GM12873 (cell line): ENCODE measurements around the gene LYRM2.

Experiments
- TF ChIP-seq, protein P1 (sequence below): IDR thresholded peaks from 2 replicates; pipeline ENCODE4 v1.5.1; 2012; ENCODE audit warnings: low read depth, mild to moderate bottlenecking, moderate library complexity, low read length, control low read depth; ENCODE audit not compliant: insufficient read depth; ENCODE audit errors: missing control alignments

The LYRM2 gene

GRCh38 chr6:89566930-89567629 lies 71.5 kb downstream of the LYRM2 start:
- TF ChIP-seq, protein P1, sequence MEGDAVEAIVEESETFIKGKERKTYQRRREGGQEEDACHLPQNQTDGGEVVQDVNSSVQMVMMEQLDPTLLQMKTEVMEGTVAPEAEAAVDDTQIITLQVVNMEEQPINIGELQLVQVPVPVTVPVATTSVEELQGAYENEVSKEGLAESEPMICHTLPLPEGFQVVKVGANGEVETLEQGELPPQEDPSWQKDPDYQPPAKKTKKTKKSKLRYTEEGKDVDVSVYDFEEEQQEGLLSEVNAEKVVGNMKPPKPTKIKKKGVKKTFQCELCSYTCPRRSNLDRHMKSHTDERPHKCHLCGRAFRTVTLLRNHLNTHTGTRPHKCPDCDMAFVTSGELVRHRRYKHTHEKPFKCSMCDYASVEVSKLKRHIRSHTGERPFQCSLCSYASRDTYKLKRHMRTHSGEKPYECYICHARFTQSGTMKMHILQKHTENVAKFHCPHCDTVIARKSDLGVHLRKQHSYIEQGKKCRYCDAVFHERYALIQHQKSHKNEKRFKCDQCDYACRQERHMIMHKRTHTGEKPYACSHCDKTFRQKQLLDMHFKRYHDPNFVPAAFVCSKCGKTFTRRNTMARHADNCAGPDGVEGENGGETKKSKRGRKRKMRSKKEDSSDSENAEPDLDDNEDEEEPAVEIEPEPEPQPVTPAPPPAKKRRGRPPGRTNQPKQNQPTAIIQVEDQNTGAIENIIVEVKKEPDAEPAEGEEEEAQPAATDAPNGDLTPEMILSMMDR: no peak

DNA sequence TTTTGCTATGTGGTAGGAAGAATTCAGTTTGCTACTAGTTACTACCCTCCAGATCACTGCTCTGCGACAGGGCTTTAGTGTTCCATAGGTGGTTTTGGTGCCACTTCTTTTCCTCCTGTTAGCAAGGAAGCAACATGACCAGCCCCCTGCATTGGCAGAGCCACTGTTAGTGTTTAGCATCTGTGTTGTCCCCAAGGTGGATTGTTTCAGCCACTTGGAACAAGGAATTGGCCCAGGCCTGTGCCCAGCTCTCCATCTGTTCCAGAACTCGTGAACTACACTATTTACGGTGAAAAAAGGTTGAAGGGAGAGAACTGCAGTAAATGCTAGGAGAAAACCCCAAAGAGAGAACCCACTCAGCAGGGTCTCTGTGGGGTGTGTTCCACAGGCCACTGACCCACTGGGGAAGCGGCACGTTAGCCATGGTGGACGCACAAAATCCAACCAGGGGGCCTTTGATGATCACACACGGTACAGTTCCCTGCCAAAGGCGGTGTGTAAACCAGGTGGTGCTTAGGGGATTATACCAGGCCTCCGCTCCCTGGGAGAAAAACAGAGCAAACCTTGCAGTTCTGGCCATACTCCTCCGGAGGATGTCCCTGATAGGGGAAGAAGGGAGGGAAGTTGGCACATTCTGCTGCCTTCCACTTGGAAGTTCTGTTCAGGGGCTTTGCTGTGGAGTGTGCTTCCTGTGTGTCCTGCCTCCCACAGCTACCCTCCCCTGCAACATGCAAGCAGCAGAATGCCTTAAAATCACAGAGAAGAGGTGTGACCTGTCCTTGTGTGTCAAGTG lies 72.3 kb downstream of the LYRM2 start:
- TF ChIP-seq, protein P1: no peak

DNA sequence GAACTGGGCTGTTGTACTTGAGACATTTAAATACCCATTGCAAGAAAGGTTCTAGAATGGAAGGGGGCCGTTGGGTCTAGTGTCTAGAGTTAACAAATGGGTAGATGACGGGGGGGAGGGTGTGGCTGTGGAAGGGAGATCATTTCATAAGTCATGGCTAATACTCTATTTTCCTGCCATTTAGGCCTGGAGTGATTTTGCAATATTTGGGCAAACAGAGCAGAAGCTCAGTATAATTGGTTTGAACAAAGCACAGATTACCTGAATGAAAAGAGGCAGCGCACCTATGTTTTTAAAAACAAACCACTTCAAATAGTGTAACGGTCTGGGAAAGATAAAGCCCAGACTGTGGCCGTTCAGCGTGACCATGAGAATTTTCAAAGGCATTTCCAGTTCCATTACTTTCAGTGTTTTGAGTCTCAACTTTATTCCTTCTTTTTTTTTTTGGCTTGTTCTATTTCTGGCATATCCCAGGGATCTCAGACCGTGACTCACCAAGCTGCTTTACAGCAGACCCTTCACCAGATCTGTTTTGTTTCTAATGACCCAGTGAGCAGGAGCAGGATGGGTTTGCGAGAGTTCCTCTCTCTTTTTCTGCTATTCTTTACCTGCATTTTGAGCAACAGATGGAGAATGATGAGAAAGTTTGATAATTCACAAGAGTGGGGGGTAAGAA lies 73.7 kb downstream of the LYRM2 start:
- TF ChIP-seq, protein P1: no peak

DNA sequence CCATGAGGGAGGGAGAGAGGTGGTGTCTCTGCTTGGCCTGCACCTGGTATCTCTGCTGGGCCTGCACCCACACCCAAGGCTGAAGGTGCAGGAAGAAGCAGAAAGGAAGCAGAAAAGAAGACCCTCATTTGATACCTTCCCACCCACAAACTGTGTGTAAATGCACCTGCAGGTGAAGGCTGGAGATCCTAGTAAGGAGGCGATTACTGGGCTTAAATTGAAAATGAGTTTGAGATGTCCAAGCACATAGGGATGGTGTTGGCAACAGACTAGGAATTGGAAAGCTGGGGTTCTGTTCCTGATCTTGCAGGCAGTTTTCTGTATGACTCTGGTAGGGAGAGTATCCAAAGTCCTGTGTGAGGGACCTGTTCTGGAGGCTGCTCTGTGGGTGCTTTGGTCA lies 74.7 kb downstream of the LYRM2 start:
- TF ChIP-seq, protein P1: no peak

DNA sequence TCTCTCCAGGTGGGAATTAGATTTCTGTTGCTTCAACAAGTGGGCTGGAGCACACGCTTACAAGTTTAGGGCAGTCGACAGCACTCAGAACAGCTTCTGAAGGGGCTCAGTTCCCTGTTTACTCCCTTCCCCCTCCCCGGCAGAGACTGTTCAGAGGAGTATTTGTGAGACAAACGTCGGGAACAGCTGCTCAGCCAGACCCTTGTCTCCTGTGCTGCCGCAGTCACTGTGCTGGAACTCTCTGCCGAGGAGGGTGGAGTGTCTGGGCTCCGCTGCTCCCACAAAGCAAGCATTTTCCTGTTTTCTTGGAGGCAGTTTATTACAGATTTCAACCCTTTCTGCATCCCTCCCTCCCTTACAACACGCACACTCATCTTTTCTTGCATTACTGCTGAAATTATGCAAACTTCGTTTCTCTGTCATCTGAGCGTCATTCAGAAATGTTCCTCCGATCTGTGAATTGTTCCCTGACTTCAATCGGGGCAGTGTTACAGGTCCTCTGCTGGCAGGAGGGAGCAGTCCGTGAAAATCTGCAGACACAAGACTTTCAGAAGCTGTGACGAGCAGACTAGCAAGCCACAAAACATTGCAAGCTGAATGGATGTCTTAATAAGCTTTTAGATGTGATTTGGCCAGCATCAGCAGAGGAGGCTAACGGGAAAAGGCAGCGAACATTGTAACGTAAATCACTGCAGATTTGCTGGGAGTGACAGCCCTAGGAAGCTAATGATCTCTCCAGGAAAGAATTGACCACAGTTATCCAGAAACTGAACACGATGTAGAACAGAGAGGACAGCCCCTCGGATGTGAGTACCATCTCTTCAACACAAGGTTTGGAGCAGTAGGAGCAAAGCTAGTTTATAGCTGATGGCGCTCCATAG lies 76.2 kb downstream of the LYRM2 start:
- TF ChIP-seq, protein P1: no peak

DNA sequence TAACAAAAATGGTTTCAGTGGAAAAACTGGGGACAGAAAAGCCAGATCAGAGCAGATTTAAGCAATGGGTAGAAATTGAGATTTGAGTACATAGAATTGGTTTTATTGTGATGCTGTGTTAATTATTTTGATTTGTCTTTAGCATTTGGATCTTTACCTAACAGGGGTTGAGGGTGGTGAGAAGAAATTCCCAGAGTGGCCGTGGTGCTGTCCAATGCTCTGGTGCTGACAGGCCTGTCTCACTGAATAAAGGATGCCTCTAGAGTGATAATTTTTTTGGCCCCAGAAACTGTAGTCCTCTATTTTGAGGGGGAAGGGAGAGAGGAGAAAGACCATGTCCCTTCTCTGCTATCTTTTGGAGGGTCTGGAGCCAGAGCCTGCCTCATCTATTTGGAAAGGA lies 79.1 kb downstream of the LYRM2 start:
- TF ChIP-seq, protein P1: no peak
